ENCODE measurements around the gene CDS2. TPM values are rescaled to one million over a fixed set of nuclear protein-coding genes. Genes with fewer than 3 reads are reported as not detected.

Gene CDS2
- total RNA-seq, 4 donors from 2014 or later: 34.0 to 55.4 (median 40.9) TPM

DNA sequence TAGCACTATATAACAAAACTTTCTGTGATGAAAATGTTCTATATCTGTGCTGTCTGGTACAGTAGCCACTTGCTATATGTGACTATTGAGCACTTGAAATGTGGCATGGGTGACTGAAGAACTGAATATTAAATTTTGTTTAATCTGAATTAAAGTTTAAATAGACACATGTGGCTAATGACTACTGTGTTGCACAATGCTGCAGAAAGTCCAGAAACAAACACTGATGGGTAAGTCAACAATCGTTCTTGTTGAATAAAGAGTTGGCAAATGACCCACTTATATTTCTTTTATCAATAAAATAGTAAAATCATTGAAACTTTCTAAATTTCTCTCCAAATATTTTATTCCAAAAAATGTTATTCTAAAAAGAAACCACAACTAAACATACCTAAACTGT, 108.2 kb downstream of the CDS2 start:
- H3K4me3 ChIP-seq (replicated peaks in 1 of 3): no peak overlapping the region
- no peaks in the 10 kb centered on the region for H3K4me1 ChIP-seq
- no peaks in the 10 kb centered on the region for H3K36me3 ChIP-seq
- whole genome bisulfite sequencing, 2 donors: 68 to 77% methylated on average over 1 of the region's 1 CpG
- no peaks in the 10 kb centered on the region for H3K9me3 ChIP-seq
- no peak for TF ChIP-seq POLR2A (IDR thresholded peaks at IDR 0.05)
- TF ChIP-seq, protein P1, sequence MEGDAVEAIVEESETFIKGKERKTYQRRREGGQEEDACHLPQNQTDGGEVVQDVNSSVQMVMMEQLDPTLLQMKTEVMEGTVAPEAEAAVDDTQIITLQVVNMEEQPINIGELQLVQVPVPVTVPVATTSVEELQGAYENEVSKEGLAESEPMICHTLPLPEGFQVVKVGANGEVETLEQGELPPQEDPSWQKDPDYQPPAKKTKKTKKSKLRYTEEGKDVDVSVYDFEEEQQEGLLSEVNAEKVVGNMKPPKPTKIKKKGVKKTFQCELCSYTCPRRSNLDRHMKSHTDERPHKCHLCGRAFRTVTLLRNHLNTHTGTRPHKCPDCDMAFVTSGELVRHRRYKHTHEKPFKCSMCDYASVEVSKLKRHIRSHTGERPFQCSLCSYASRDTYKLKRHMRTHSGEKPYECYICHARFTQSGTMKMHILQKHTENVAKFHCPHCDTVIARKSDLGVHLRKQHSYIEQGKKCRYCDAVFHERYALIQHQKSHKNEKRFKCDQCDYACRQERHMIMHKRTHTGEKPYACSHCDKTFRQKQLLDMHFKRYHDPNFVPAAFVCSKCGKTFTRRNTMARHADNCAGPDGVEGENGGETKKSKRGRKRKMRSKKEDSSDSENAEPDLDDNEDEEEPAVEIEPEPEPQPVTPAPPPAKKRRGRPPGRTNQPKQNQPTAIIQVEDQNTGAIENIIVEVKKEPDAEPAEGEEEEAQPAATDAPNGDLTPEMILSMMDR (IDR thresholded peaks at IDR 0.05): no peak
- no peaks in the 10 kb centered on the region for H3K27me3 ChIP-seq
- intact Hi-C loops (cut with DNase I): no loop called here
- DNase-seq: no peak
- H3K27ac ChIP-seq: no peak overlapping the region

Small RNA genes within 50 kb of the gene (small RNA-seq; reads per million reads assigned to genes)
- gene RF00019 (not detected), gene RF00568 (not detected), gene RNA5SP474 (not detected)

Other genes starting within 250 kb of the CDS2 start
- gene SLC23A2, start 125.5 kb upstream of the CDS2 start, total RNA-seq: 10 to 100 TPM; 36.3 to 67.1 (median 53.7) TPM
- gene TMEM230, start 13.9 kb upstream of the CDS2 start, total RNA-seq: 100 to 1,000 TPM in 3 of 4 donors, 10 to 100 TPM in 1; 97.0 to 154 (median 142) TPM
- gene PCNA, start 7.0 kb upstream of the CDS2 start, total RNA-seq: 10 to 100 TPM; 35.1 to 66.1 (median 55.8) TPM
- not detected for gene PROKR2, start 189.9 kb downstream of the CDS2 start, total RNA-seq